Astrocyte (in vitro differentiated cells and primary cell): Measurements from ENCODE around the gene SFSWAP. TPM values are rescaled to one million over a fixed set of nuclear protein-coding genes. Genes with fewer than 3 reads are reported as not detected.

Experiments
- DNase-seq: peaks from one replicate; pipeline ENCODE4 v3.0.0-alpha.2; 2010; ENCODE audit warnings: low read depth
- FAIRE-seq: peaks from 2 replicates; lab custom pipeline; 2011; peaks lifted over from hg19 to GRCh38; lab: Jason Lieb, UNC
- H2AFZ ChIP-seq: 2 replicates; pipeline ENCODE4 v1.6.0; 2012; ENCODE audit warnings: low read depth, low read length, inconsistent platforms
- H3K27ac ChIP-seq: 2 replicates; pipeline ENCODE4 v1.5.1; 2011; ENCODE audit warnings: low read depth, low read length, inconsistent platforms
- H3K27me3 ChIP-seq: 2 replicates; pipeline ENCODE4 v1.6.0; 2011; ENCODE audit warnings: low read length, inconsistent platforms; ENCODE audit not compliant: insufficient read depth
- H3K36me3 ChIP-seq: 2 replicates; pipeline ENCODE4 v1.5.1; 2011; ENCODE audit warnings: low read length, inconsistent platforms; ENCODE audit not compliant: insufficient read depth
- H3K4me1 ChIP-seq: 2 replicates; pipeline ENCODE4 v1.5.1; 2011; ENCODE audit warnings: low read length, inconsistent platforms; ENCODE audit not compliant: insufficient read depth
- H3K4me2 ChIP-seq: 2 replicates; pipeline ENCODE4 v1.6.0; 2012; ENCODE audit warnings: low read length, inconsistent platforms
- H3K4me3 ChIP-seq: 2 replicates; pipeline ENCODE4 v1.5.1; 2011; ENCODE audit warnings: low read depth, mild to moderate bottlenecking, low read length, inconsistent platforms; ENCODE audit not compliant: insufficient read depth
- H3K79me2 ChIP-seq: 2 replicates; pipeline ENCODE4 v1.6.0; 2012; ENCODE audit warnings: mild to moderate bottlenecking, low read length, inconsistent platforms; ENCODE audit not compliant: insufficient read depth
- H3K9ac ChIP-seq: 2 replicates; pipeline ENCODE4 v1.6.0; 2012; ENCODE audit warnings: mild to moderate bottlenecking, low read length, inconsistent platforms
- H3K9me3 ChIP-seq: 2 replicates; pipeline ENCODE4 v1.5.1; 2012; ENCODE audit warnings: low read depth, mild to moderate bottlenecking, low read length, inconsistent platforms; ENCODE audit not compliant: insufficient read depth
- H4K20me1 ChIP-seq: 2 replicates; pipeline ENCODE4 v1.6.0; 2012; ENCODE audit warnings: low read length, inconsistent platforms; ENCODE audit not compliant: insufficient read depth
- H3K27ac Mint-ChIP-seq: one replicate; pipeline ENCODE4 v1.8.0; 2021; ENCODE audit warnings: mild to moderate bottlenecking, mixed read lengths; ENCODE audit not compliant: unreplicated experiment
- H3K27me3 Mint-ChIP-seq: one replicate; pipeline ENCODE4 v1.8.0; 2021; ENCODE audit warnings: low read depth, mixed read lengths; ENCODE audit not compliant: unreplicated experiment
- H3K36me3 Mint-ChIP-seq: one replicate; pipeline ENCODE4 v1.8.0; 2021; ENCODE audit warnings: low read depth, mixed read lengths; ENCODE audit not compliant: unreplicated experiment
- H3K4me1 Mint-ChIP-seq: one replicate; pipeline ENCODE4 v1.8.0; 2021; ENCODE audit warnings: low read depth, mixed read lengths; ENCODE audit not compliant: unreplicated experiment
- H3K4me3 Mint-ChIP-seq: one replicate; pipeline ENCODE4 v1.8.0; 2021; ENCODE audit warnings: mild to moderate bottlenecking, moderate library complexity, mixed read lengths; ENCODE audit not compliant: unreplicated experiment
- H3K9me3 Mint-ChIP-seq: one replicate; pipeline ENCODE4 v1.8.0; 2021; ENCODE audit warnings: mild to moderate bottlenecking, mixed read lengths; ENCODE audit not compliant: unreplicated experiment
- CTCF ChIP-seq: IDR thresholded peaks from 2 replicates; pipeline ENCODE4 v1.5.1; 2011; ENCODE audit warnings: low read depth, mild to moderate bottlenecking, inconsistent platforms, low read length, moderate library complexity; ENCODE audit not compliant: insufficient read depth
- EZH2 ChIP-seq: IDR thresholded peaks from 2 replicates; pipeline ENCODE4 v1.6.1; 2012; ENCODE audit warnings: mild to moderate bottlenecking, low read length, inconsistent platforms; ENCODE audit not compliant: insufficient read depth
- total RNA-seq: library from RNA; stranded (reverse); gene quantifications from 2 replicates; pipeline ENCODE4 v1.2.1, GENCODE V29; 2021

Gene SFSWAP
- total RNA-seq, 1 donor from 2014 or later = 35.7 TPM

- Histone ChIP-seq H4K20me1 (peaks cover 34% of the 10 kb centered on the region), H3K4me2 (no peak overlapping the region), H3K4me1 (no peaks in the 10 kb centered on the region), H3K27me3 (no peaks in the 10 kb centered on the region), H2AFZ (no peak overlapping the region), H3K9ac (no peak overlapping the region), H3K9me3 (no peaks in the 10 kb centered on the region), H3K79me2 (peaks cover 22% of the 10 kb centered on the region), H3K27ac (no peak overlapping the region), H3K4me3 (no peak overlapping the region), H3K36me3 (peaks cover 52% of the 10 kb centered on the region)
- Mint-ChIP-seq H3K4me1 (peaks cover 6% of the 10 kb centered on the region), H3K9me3 (no peaks in the 10 kb centered on the region), H3K27me3 (no peaks in the 10 kb centered on the region), H3K27ac (no peak overlapping the region), H3K4me3 (no peak overlapping the region), H3K36me3 (peaks cover 30% of the 10 kb centered on the region)
- TF ChIP-seq CTCF (no peak), EZH2 (no peak)
- DNase-seq (no peak), FAIRE-seq (no peak)
Measured at GRCh38 chr12:131728720-131729119, 17.8 kb downstream of the SFSWAP start.

GRCh38 chr12:131729254-131729955, 18.5 kb downstream of the SFSWAP start:
- Histone ChIP-seq H3K79me2 (peaks cover 15% of the 10 kb centered on the region), H3K4me2 (no peak overlapping the region), H3K36me3 (peaks cover 54% of the 10 kb centered on the region), H3K4me1 (no peaks in the 10 kb centered on the region), H3K27ac (no peak overlapping the region), H3K27me3 (no peaks in the 10 kb centered on the region), H3K4me3 (no peak overlapping the region), H3K9me3 (no peaks in the 10 kb centered on the region), H2AFZ (no peak overlapping the region), H3K9ac (no peak overlapping the region), H4K20me1 (peaks cover 34% of the 10 kb centered on the region)
- Mint-ChIP-seq H3K9me3 (no peaks in the 10 kb centered on the region), H3K27me3 (no peaks in the 10 kb centered on the region), H3K4me3 (no peak overlapping the region), H3K36me3 (peaks cover 32% of the 10 kb centered on the region), H3K4me1 (peaks cover 5% of the 10 kb centered on the region), H3K27ac (no peak overlapping the region)
- TF ChIP-seq EZH2 (no peak), CTCF (no peak)
- DNase-seq (no peak), FAIRE-seq (no peak)

- H3K9me3 Mint-ChIP-seq = no peaks in the 10 kb centered on the region
- no peak overlapping the region for H3K27ac Mint-ChIP-seq
- H3K4me1 ChIP-seq = peaks cover 8% of the 10 kb centered on the region
- H3K4me2 ChIP-seq = no peak overlapping the region
- H3K27me3 ChIP-seq = no peaks in the 10 kb centered on the region
- H3K4me3 Mint-ChIP-seq = no peak overlapping the region
- DNase-seq = no peak
- no peak for FAIRE-seq
- peaks cover 26% of the 10 kb centered on the region for H3K36me3 Mint-ChIP-seq
- H3K27ac ChIP-seq = no peak overlapping the region
- H4K20me1 ChIP-seq = peaks cover 20% of the 10 kb centered on the region
- H3K9me3 ChIP-seq = no peaks in the 10 kb centered on the region
- H3K79me2 ChIP-seq = peaks cover under 1% of the 10 kb centered on the region
- H3K4me1 Mint-ChIP-seq = peaks cover 14% of the 10 kb centered on the region
- H3K4me3 ChIP-seq = no peak overlapping the region
- no peak overlapping the region for H3K9ac ChIP-seq
- peaks cover 35% of the 10 kb centered on the region for H3K36me3 ChIP-seq
- TF ChIP-seq EZH2 (no peak), CTCF (no peak)
- no peaks in the 10 kb centered on the region for H3K27me3 Mint-ChIP-seq
- H2AFZ ChIP-seq = no peak overlapping the region
Measured at GRCh38 chr12:131732996-131733615, 22.2 kb downstream of the SFSWAP start.
